Skin epidermis (tissue), 12 donors: Measurements from ENCODE around the gene TRAF3.

Experiments
- H3K27ac ChIP-seq, 21 experiments: fragments of 200-600 bp; sonication (generic) in 11 of 21; one replicate each; pipeline ENCODE4 v1.5.0; 2020; ENCODE audit warnings: mild to moderate bottlenecking in 3 of 21, inconsistent platforms in 2 of 21, moderate library complexity in 2 of 21
- H3K4me3 ChIP-seq, 7 experiments: fragments of 200-600 bp; sonication (generic) in 2 of 7; one replicate each; pipeline ENCODE4 v1.5.0; 2020; ENCODE audit warnings: inconsistent platforms in 2 of 7, mild to moderate bottlenecking in 2 of 7, moderate library complexity in 1 of 7

The TRAF3 gene

GRCh38 chr14:102898776-102899515 is 121.7 kb downstream of the TRAF3 start:
- Histone ChIP-seq H3K27ac (no peak overlapping the region), H3K4me3 (no peak overlapping the region)

GRCh38 chr14:102899516-102899900 is 122.3 kb downstream of the TRAF3 start:
- H3K27ac ChIP-seq, result no peak overlapping the region
- H3K4me3 ChIP-seq, result no peak overlapping the region

- H3K4me3 ChIP-seq, result no peak overlapping the region
- H3K27ac ChIP-seq, result no peak overlapping the region
These were observed 123.7 kb downstream of the TRAF3 start for GRCh38 chr14:102900631-102901571.

GRCh38 chr14:102901633-102902032 is 124.4 kb downstream of the TRAF3 start:
- no peak overlapping the region for H3K27ac ChIP-seq
- no peak overlapping the region for H3K4me3 ChIP-seq

GRCh38 chr14:102902086-102902485 is 124.8 kb downstream of the TRAF3 start:
- no peak overlapping the region for H3K4me3 ChIP-seq
- peak overlapping the region in 3 of 21 experiments; percentile 33 to 47 (median 35) for H3K27ac ChIP-seq

GRCh38 chr14:102902523-102903247 is 125.4 kb downstream of the TRAF3 start:
- Histone ChIP-seq H3K4me3 (no peak overlapping the region), H3K27ac (peak overlapping the region in 3 of 21 experiments; percentile 33 to 47 (median 35))

GRCh38 chr14:102903248-102903888 is 126.1 kb downstream of the TRAF3 start:
- no peak overlapping the region for H3K27ac ChIP-seq
- H3K4me3 ChIP-seq, result no peak overlapping the region

- Histone ChIP-seq H3K4me3 (no peak overlapping the region), H3K27ac (no peak overlapping the region)
These were observed 126.8 kb downstream of the TRAF3 start for GRCh38 chr14:102903889-102904512.

- H3K4me3 ChIP-seq, result no peak overlapping the region
These were observed 128.2 kb downstream of the TRAF3 start for GRCh38 chr14:102905116-102906108.

GRCh38 chr14:102906616-102907302 is 129.5 kb downstream of the TRAF3 start:
- H3K4me3 ChIP-seq, result no peak overlapping the region
- no peak overlapping the region for H3K27ac ChIP-seq

More at GRCh38 chr14:102905116-102906108, 128.2 kb downstream of the TRAF3 start:
- no peak overlapping the region for H3K27ac ChIP-seq

GRCh38 chr14:102907303-102907844 is 130.1 kb downstream of the TRAF3 start:
- H3K27ac ChIP-seq, result no peak overlapping the region
- H3K4me3 ChIP-seq, result no peak overlapping the region

- H3K4me3 ChIP-seq, result no peak overlapping the region
- no peak overlapping the region for H3K27ac ChIP-seq
These were observed 130.9 kb downstream of the TRAF3 start for GRCh38 chr14:102907980-102908730.

GRCh38 chr14:102908766-102909455 is 131.7 kb downstream of the TRAF3 start:
- Histone ChIP-seq H3K4me3 (no peak overlapping the region), H3K27ac (no peak overlapping the region)

- H3K4me3 ChIP-seq, result no peak overlapping the region
- no peak overlapping the region for H3K27ac ChIP-seq
These were observed 132.2 kb downstream of the TRAF3 start for GRCh38 chr14:102909462-102909861.

GRCh38 chr14:102909911-102910310 is 132.7 kb downstream of the TRAF3 start:
- no peak overlapping the region for H3K27ac ChIP-seq
- H3K4me3 ChIP-seq, result no peak overlapping the region

- Histone ChIP-seq H3K27ac (no peak overlapping the region), H3K4me3 (no peak overlapping the region)
These were observed 133.2 kb downstream of the TRAF3 start for GRCh38 chr14:102910442-102910841.
